GM12891 (cell line): Measurements from ENCODE around the gene EBF4.

Source experiments
- PAX5 ChIP-seq: IDR thresholded peaks from 2 replicates; pipeline ENCODE4 v1.6.1; 2011; ENCODE audit warnings: low read length, moderate library complexity, mild to moderate bottlenecking; ENCODE audit not compliant: insufficient read depth, severe bottlenecking
- POLR2A ChIP-seq: IDR thresholded peaks from 2 replicates; pipeline ENCODE4 v1.6.1; 2011; ENCODE audit warnings: low read depth, low read length, control low read depth
- POLR2AphosphoS5 ChIP-seq: IDR thresholded peaks from 2 replicates; pipeline ENCODE4 v1.6.1; 2011; ENCODE audit warnings: low read depth, low read length, control low read depth
- SPI1 ChIP-seq: IDR thresholded peaks from 2 replicates; pipeline ENCODE4 v1.6.1; 2011; ENCODE audit warnings: low read depth, low read length, control low read depth
- TAF1 ChIP-seq: IDR thresholded peaks from 2 replicates; pipeline ENCODE4 v1.6.1; 2011; ENCODE audit warnings: low read depth, low read length, control low read depth

GRCh38 chr20:2694008-2694471 is 1.5 kb downstream of the EBF4 start:
- TF ChIP-seq PAX5: no peak
- no peak for TF ChIP-seq POLR2A
- no peak for TF ChIP-seq POLR2AphosphoS5
- TF ChIP-seq TAF1: no peak
- TF ChIP-seq SPI1: no peak
